ENCODE data around the gene MVB12B. TPM values are rescaled to one million over a fixed set of nuclear protein-coding genes. Genes with fewer than 3 reads are reported as not detected.

Gene MVB12B
- total and polyA plus RNA-seq, 9 donors, result 7.0 to 23.1 (median 17.8) TPM

- H3K27me3 ChIP-seq, result no peaks in the 10 kb centered on the region
- 92 to 95% (median 93%) methylated on average over 11 of the region's 11 CpGs for WGBS, 3 donors
- DNase-seq, result peak in 2 of 5 donors; percentile 7 to 18
- H3K4me3 ChIP-seq, result no peak overlapping the region
- no peaks in the 10 kb centered on the region for H3K9me3 ChIP-seq
- H3K36me3 ChIP-seq, result no peaks in the 10 kb centered on the region
- H3K4me1 ChIP-seq (ENCODE audit: insufficient read depth), result peaks cover 2% of the 10 kb centered on the region
- no peak overlapping the region for H3K27ac ChIP-seq
- intact Hi-C loops (cut with DNase I), result loop anchor here (5.0 to 10.0 kb wide), 5 partner anchors 52 to 280 kb away; no protein-coding TSS in a partner anchor
- TF ChIP-seq EP300 (IDR thresholded peaks at IDR 0.05) (no peak), CTCF (IDR thresholded peaks at IDR 0.05) (no peak), POLR2A (IDR thresholded peaks at IDR 0.05) (no peak)
Measured at GRCh38 chr9:126504977-126505455, 178.4 kb downstream of the MVB12B start.

GRCh38 chr9:126505697-126506346, 179.2 kb downstream of the MVB12B start:
- intact Hi-C loops (cut with DNase I), result loop anchor here in 1 of 4 donors (10.0 kb wide), 1 partner anchor 279 kb away; no protein-coding TSS in a partner anchor
- Histone ChIP-seq H3K27ac (no peak overlapping the region), H3K36me3 (no peaks in the 10 kb centered on the region), H3K4me1 (ENCODE audit: insufficient read depth) (peaks cover 2% of the 10 kb centered on the region), H3K27me3 (no peaks in the 10 kb centered on the region), H3K4me3 (no peak overlapping the region), H3K9me3 (no peaks in the 10 kb centered on the region)
- TF ChIP-seq CTCF (IDR thresholded peaks at IDR 0.05), result no peak
- no peak for TF ChIP-seq EP300 (IDR thresholded peaks at IDR 0.05)
- 74 to 83% (median 82%) methylated on average over 11 of the region's 11 CpGs for WGBS, 3 donors
- peak in 2 of 5 donors; percentile 2 to 7 for DNase-seq

- H3K27ac ChIP-seq, result no peak overlapping the region
- TF ChIP-seq POLR2A (IDR thresholded peaks at IDR 0.05), result no peak
- TF ChIP-seq CTCF (IDR thresholded peaks at IDR 0.05), result no peak
- TF ChIP-seq EP300 (IDR thresholded peaks at IDR 0.05), result no peak
- no peaks in the 10 kb centered on the region for H3K36me3 ChIP-seq
- no peaks in the 10 kb centered on the region for H3K9me3 ChIP-seq
- no peaks in the 10 kb centered on the region for H3K4me1 ChIP-seq (ENCODE audit: insufficient read depth)
- no peaks in the 10 kb centered on the region for H3K27me3 ChIP-seq
- intact Hi-C loops (cut with DNase I), result loop anchor here in 1 of 4 donors (10.0 kb wide), 1 partner anchor 278 kb away; no protein-coding TSS in a partner anchor
- WGBS, 3 donors, result 76 to 83% (median 79%) methylated on average over 27 of the region's 27 CpGs
- H3K4me3 ChIP-seq, result no peak overlapping the region
- peak in 2 of 5 donors; percentile 9 to 19 for DNase-seq
Measured at GRCh38 chr9:126506361-126507317, 180.0 kb downstream of the MVB12B start.

DNA sequence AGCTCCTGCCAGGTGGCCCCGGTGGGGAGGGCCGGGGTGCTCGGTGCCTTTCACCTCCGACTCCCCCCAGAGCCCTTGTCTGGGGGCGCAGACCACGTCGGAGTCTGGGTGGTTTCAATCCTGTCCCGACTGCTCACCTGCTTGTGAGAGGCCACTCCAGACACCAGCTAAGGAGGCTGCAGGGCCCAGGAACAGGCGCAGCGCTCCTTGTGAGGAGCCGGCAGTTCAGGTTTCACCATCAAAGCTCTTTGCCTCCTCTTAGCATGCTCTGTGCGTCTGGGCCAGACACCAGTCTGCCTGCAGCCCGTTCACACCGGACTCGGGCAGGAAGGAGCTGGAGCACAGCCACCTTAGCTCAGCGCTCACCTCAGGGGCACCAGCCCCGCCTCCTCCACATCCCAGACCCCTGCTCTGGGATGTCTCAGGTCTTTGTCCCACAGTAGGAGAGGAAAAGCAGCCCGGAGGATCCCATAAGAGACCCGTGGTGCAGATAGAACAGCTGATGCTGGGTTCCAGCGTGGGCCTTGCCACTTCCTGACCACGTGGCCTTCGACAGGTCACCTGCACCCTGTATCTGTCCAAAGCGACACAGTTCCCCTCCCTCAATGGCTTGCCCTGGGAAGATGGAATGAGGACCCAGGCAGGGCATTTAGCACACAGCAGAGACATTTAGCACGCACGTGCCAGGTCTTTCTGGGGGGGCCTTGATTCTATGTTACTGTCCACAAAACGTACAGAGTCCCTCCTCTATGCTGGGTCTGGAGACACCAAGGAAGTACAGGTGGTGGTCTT, 180.9 kb downstream of the MVB12B start:
- H3K4me3 ChIP-seq, result no peak overlapping the region
- no peaks in the 10 kb centered on the region for H3K36me3 ChIP-seq
- no peaks in the 10 kb centered on the region for H3K4me1 ChIP-seq (ENCODE audit: insufficient read depth)
- TF ChIP-seq POLR2A (IDR thresholded peaks at IDR 0.05) (no peak), CTCF (IDR thresholded peaks at IDR 0.05) (no peak), EP300 (IDR thresholded peaks at IDR 0.05) (no peak)
- no peaks in the 10 kb centered on the region for H3K9me3 ChIP-seq
- H3K27ac ChIP-seq, result no peak overlapping the region
- peak in 1 of 5 donors; percentile 18 for DNase-seq
- WGBS, 3 donors, result 44 to 57% (median 54%) methylated on average over 26 of the region's 26 CpGs
- intact Hi-C loops (cut with DNase I), result loop anchor here in 1 of 4 donors (10.0 kb wide), 1 partner anchor 277 kb away; no protein-coding TSS in a partner anchor
- H3K27me3 ChIP-seq, result no peaks in the 10 kb centered on the region
